Hematopoietic multipotent progenitor cell treated with erythropoietin and hydrocortisone succinate and interleukin-3 and kit ligand, for 8 days (in vitro differentiated cells): ENCODE measurements around the gene GNS.
A peak's percentile ranks its signal among the peaks of the same experiment; 100 is the strongest.
"Not testable (repeated sequence)": the region's sequence is repeated elsewhere in the genome, so short reads cannot be mapped to it uniquely, and the experiment has no call there.

ENCODE experiments used
- DNase-seq: peaks from one replicate; pipeline ENCODE4 v3.0.0-alpha.2; 2015

GNS gene

DNA sequence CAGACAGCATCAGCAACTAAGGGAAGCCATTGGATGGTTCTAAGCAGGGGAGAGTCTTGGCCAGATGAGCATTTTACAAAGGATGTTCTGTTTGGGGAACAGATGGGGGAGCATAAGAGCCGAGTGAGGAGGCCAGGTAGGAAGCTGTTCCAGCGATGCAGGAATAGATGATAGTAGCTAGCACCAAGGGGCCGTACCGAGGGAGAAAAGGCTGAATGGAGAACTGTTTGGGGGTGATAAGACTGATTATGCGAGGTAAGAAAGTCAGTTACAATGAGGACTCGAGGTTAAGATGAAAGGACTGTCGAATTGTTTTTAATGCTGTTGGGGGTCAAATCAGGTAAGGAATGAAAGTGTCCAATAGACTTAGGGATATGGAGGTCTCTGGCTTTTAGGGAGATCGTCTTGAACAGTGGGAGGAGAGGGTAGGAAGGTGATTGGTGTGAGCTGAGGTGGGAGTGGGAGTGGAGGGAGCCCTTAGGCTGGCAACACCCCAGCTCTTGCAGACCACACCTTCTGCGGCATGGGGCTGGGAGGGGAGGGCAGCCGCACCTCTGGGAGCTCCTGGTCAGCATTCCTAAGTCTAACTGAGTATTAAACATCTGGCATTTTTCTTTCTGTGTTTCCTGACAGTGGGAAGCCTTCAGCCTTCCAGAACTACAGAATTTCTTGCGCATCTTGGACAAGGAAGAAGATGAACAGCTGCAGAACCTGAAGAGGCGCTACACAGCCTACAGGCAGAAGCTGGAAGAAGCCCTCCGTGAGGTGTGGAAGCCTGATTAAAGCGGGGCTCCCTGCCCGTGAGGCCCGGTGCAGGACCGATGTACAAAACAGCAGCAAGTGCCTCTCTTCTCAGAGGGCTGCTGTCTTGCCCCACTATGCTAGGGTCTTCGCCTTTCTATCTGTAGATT, 64.8 kb downstream of the GNS start:
- DNase-seq: peak; percentile 50

GRCh38 chr12:64691795-64692583, 67.2 kb downstream of the GNS start:
- DNase-seq: no peak

- DNase-seq: no peak
Observed at GRCh38 chr12:64691227-64691794, 67.9 kb downstream of the GNS start.

- DNase-seq: not testable (repeated sequence)
Observed at GRCh38 chr12:64690236-64690635, 69.0 kb downstream of the GNS start.

DNA sequence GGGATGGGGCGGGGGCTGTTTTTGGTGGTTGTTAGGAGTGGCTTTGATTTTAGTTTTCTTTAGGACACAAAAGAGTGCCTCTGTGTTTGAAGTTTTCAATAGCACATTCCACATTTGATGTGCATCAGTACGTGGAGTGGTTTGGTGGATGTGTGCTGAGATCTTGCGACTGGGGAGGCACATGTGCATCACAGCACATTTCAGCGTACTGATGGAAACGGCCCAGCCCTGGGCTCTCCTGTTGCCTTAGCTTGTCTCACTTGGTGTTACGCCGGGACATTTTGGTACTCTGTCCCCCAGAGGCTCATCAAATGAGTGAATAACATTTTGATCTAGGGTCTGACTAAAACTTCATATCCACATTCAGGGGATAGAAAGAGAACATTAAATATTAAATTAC, 70.5 kb downstream of the GNS start:
- no peak for DNase-seq

DNA sequence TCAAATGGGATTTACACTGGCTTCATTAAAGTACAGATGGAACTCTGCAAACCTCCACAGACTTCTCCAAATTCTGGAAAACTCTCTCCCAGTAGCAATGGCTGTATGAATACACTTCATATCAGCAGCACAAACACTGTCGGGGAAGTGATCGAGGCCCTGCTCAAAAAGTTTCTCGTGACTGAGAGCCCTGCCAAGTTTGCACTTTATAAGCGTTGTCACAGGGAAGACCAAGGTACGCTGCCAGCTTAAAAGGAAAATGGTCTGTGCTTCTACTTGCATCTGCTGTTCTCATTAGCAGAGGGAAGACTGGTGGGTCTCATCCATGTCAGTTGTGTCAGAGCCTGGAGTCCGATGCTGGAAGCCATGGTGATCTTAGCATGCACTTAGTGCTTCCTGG, 71.0 kb downstream of the GNS start:
- no peak for DNase-seq

GRCh38 chr12:64687816-64688215, 71.4 kb downstream of the GNS start:
- DNase-seq: no peak

DNA sequence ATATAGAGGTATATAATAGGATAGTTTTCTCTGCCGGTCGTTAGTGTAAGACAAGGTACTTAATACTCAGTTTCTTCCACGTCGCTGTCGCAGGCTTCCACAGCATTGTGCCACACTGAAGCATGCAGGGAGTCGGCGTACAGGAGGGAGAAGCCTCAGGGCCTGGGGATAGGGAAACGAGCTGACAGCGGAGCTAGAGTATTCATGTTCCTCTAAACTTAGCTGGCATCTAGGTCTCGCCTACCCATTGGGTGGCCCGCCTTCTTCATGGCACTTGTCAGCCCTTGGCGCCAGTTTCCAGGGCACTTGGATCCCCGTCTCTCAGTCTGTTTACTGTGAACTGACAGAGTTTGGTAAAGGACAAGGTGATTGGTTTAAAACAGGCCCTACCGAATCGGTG, 73.6 kb downstream of the GNS start:
- DNase-seq: no peak

GRCh38 chr12:64685050-64685449, 74.2 kb downstream of the GNS start:
- no peak for DNase-seq

- no peak for DNase-seq
Observed at GRCh38 chr12:64683816-64684543, 75.2 kb downstream of the GNS start.

DNA sequence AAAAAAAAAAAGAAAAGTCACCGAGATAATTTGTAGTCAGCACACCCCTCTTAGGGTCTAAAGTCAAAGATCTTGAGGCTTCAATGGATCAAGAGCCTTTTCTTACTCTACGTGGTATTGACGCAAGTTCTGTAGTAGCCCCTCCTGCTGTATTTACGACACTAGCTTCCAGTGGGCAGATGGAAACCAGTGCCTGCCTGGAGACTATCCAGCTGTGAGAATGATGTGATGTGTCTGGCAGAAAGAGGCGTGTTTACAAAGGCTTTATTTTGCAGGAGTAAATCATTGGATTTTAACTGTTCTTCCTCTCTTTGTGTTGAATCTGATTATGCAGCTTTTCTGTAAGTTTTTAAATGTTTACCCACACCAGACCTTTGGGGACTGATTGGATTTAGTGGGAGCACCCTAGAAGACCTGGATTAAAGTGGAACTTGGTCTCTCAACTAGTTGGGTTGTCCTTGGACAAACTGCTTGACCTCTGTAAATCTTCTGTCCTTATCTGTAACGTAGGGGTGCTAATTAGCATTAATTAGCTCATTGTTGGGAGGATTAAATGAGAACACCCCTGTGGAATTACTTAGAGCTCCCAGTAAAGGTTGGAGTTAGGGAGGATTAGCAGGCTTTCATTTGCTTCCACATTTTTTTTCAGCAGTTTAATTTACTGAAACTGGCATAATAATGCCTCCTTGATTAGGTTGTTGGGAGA, 76.5 kb downstream of the GNS start:
- no peak for DNase-seq

DNA sequence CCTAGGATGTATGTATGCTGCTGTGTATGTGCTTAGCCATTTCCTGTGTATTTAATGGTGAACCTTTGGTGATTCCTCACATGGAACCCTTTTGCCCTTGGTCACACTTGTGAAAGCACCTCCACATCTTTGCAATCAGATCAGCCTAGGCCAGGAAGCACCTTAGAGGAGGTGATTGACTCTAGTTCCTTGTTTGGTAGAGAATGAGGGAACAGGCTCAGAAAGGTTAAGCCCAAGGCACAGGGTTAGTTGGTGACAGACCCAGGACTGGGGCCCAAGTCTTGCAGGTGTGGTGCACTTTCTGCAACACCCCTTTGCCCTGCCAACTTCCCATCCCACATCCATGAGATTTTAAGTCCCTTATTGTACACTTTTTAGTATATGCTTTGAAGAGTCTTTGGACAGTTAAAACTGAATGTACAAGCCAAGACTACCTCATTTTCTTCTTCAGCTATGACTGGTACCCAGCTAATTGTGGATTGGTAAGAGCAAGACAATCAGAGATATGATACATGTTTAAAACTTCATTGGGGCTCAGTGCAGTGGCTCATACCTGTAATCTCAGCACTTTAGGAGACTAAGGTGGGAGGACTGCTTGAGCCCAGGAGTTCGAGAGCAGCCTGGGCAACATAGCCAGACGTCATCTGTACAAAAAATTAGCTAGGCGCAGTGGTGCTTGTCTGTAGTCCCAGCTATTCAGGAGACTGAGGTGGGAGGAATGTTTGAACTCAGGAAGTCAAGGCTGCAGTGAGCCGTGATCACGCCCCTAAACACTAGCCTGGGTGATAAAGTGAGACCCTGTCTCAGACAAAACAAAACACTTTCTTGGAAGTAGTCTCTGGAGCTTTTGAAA, 77.8 kb downstream of the GNS start:
- no peak for DNase-seq

DNA sequence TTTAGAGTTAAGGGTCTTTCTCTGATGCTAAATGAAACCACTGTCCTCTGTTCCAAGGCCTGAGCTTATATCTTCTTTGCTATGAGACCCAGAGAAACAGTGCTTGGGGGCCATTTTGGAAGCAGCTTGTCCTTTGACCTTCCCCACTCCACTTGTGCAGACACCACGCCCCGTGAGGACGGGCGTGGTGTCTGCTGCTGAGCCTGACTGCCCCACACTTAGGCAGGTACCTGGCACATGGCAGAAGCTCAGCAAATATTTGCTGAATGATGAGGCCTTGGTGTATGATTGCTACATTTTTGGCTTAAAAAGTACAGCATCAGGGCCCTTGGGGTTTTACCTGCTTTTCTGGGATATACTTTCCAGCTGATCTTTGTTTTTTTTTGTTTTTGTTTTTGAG, 79.0 kb downstream of the GNS start:
- no peak for DNase-seq

DNA sequence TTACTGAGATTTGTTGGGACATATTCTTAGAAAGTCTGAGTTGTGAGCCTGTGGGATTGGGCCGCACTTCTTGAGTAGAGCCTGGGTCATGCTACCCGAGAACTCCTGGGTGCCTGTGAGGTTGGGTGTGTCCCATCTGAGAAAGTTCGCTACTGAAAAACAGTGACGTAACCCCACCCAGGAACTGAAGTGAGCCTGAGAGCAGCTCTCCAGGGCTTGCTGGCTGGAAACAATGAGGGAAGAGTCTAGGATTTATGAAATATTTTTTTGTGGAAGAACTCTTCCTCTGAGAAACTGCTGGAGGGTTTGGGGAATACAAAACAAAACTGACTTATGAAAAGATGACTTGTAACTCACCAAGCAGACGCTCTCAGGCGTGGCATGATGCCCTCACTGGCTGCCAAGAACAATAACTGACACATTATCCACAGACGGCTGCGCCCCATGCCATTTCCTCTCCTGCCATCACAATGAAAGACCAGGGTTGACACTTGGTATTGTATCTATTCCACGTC, 79.7 kb downstream of the GNS start:
- DNase-seq: peak; percentile 39

GRCh38 chr12:64678835-64679234, 80.4 kb downstream of the GNS start:
- no peak for DNase-seq

- no peak for DNase-seq
Observed at GRCh38 chr12:64678248-64678647, 81.0 kb downstream of the GNS start.

DNA sequence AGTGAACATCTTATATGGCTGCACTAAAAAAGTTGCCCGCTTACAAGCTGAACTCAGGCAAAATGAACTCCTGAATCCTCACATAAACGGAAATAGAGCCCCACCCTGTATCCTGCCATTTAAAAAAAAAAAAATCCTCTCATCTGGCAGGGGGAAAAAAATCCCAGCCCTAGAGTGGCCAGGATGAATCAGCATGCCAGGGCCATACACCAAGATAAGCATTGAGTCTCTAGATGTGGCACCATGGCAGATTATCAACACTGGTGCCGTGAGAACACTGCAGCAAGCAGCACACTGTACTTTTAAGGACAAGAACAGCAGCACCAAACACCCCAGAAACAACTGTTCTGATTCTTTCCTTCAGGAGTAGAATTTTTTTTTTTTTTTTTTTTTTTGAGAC, 83.4 kb downstream of the GNS start:
- DNase-seq: peak; percentile 72

- no peak for DNase-seq
Observed at GRCh38 chr12:64674367-64674922, 84.8 kb downstream of the GNS start.

GRCh38 chr12:64673490-64674169, 85.6 kb downstream of the GNS start:
- no peak for DNase-seq

DNA sequence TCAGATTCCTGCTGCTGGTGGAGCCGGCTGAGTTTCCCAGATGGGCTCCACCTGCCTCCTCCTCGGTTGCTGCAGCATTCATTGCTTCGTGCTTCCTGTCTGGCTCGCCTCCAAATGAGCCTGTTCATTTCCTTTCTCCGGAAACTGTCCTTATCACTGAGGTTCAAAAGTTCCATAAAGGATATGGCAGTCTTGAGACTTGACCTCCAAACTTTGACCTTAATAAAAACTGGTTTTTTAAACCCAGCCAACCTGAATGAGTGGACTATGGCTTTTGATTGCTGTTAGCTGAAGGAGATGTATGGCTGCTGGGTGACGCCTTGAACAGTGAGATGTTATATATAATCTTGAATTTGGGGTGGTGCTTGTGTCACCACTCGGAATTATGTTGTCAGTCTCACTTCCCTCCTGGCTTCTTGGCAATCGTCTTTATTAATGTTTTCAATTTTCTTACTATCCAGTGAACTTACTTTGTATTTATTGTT, 86.2 kb downstream of the GNS start:
- peak; percentile 60 for DNase-seq
